ENCODE measurements around the gene PRDM12.
A peak's percentile ranks its signal among the peaks of the same experiment; 100 is the strongest.

Gene PRDM12

GRCh38 chr9:130639866-130640555, 24.4 kb upstream of the PRDM12 start:
- peaks cover 10% of the 10 kb centered on the region for H3K4me1 ChIP-seq (ENCODE audit: insufficient read depth, low read length, severe bottlenecking)
- no peaks in the 10 kb centered on the region for H3K27me3 ChIP-seq (ENCODE audit: insufficient read depth, low read length)
- no peaks in the 10 kb centered on the region for H3K9me2 ChIP-seq (ENCODE audit: low read depth, low read length)
- H3K9ac ChIP-seq (ENCODE audit: low read length): no peak overlapping the region
- H3K27ac ChIP-seq (ENCODE audit: low read depth, low read length, poor library complexity, severe bottlenecking): no peak overlapping the region
- H3K36me3 ChIP-seq (ENCODE audit: insufficient read depth, low read length): peaks cover 21% of the 10 kb centered on the region; the same call in 1 of the 2 replicates
- H3K79me2 ChIP-seq (ENCODE audit: insufficient read depth, low read length): no peaks in the 10 kb centered on the region
- no peaks in the 10 kb centered on the region for H4K20me1 ChIP-seq (ENCODE audit: insufficient read depth, low read length)
- no peak overlapping the region for H3K4me3 ChIP-seq (ENCODE audit: low read depth, low read length, poor library complexity, severe bottlenecking)
- H3K4me2 ChIP-seq (ENCODE audit: low read length): no peak overlapping the region
- no peak overlapping the region for H2AFZ ChIP-seq (ENCODE audit: low read length)
- H3F3A ChIP-seq (ENCODE audit: insufficient read depth, low read length): no peaks in the 10 kb centered on the region
- H3K9me3 ChIP-seq (ENCODE audit: low read length): no peaks in the 10 kb centered on the region
- no peak for TF ChIP-seq CTCF (IDR thresholded peaks at IDR 0.05; ENCODE audit: low read length)
- no peak for TF ChIP-seq EZH2 (IDR thresholded peaks at IDR 0.05; ENCODE audit: borderline replicate concordance, low read length)

GRCh38 chr9:130640681-130641080, 23.7 kb upstream of the PRDM12 start:
- Histone ChIP-seq H3K4me2 (ENCODE audit: low read length) (peak overlapping the region; percentile 9; the same call in 1 of the 2 replicates), H3K9me2 (ENCODE audit: low read depth, low read length) (no peaks in the 10 kb centered on the region), H3K36me3 (ENCODE audit: insufficient read depth, low read length) (peaks cover 15% of the 10 kb centered on the region; the same call in 1 of the 2 replicates), H2AFZ (ENCODE audit: low read length) (no peak overlapping the region), H3K4me1 (ENCODE audit: insufficient read depth, low read length, severe bottlenecking) (peaks cover 10% of the 10 kb centered on the region), H3K9me3 (ENCODE audit: low read length) (0 out of 2 replicates have a peak, but pooled peaks cover under 1% of the 10 kb centered on the region), H3K27ac (ENCODE audit: low read depth, low read length, poor library complexity, severe bottlenecking) (no peak overlapping the region), H3K4me3 (ENCODE audit: low read depth, low read length, poor library complexity, severe bottlenecking) (no peak overlapping the region), H4K20me1 (ENCODE audit: insufficient read depth, low read length) (no peaks in the 10 kb centered on the region), H3K27me3 (ENCODE audit: insufficient read depth, low read length) (no peaks in the 10 kb centered on the region), H3F3A (ENCODE audit: insufficient read depth, low read length) (no peaks in the 10 kb centered on the region), H3K79me2 (ENCODE audit: insufficient read depth, low read length) (no peaks in the 10 kb centered on the region), H3K9ac (ENCODE audit: low read length) (no peak overlapping the region)
- TF ChIP-seq CTCF (IDR thresholded peaks at IDR 0.05; ENCODE audit: low read length) (peak; percentile 52; the same call in 1 of the 2 replicates), EZH2 (IDR thresholded peaks at IDR 0.05; ENCODE audit: borderline replicate concordance, low read length) (no peak)

- Histone ChIP-seq H4K20me1 (ENCODE audit: insufficient read depth, low read length) (no peaks in the 10 kb centered on the region), H3K9me3 (ENCODE audit: low read length) (0 out of 2 replicates have a peak, but pooled peaks cover 3% of the 10 kb centered on the region), H3K79me2 (ENCODE audit: insufficient read depth, low read length) (no peaks in the 10 kb centered on the region), H3F3A (ENCODE audit: insufficient read depth, low read length) (no peaks in the 10 kb centered on the region), H3K27me3 (ENCODE audit: insufficient read depth, low read length) (no peaks in the 10 kb centered on the region), H3K27ac (ENCODE audit: low read depth, low read length, poor library complexity, severe bottlenecking) (no peak overlapping the region), H3K9ac (ENCODE audit: low read length) (no peak overlapping the region), H2AFZ (ENCODE audit: low read length) (no peak overlapping the region), H3K9me2 (ENCODE audit: low read depth, low read length) (no peaks in the 10 kb centered on the region), H3K4me1 (ENCODE audit: insufficient read depth, low read length, severe bottlenecking) (peaks cover 10% of the 10 kb centered on the region), H3K4me3 (ENCODE audit: low read depth, low read length, poor library complexity, severe bottlenecking) (no peak overlapping the region), H3K36me3 (ENCODE audit: insufficient read depth, low read length) (no peaks in the 10 kb centered on the region), H3K4me2 (ENCODE audit: low read length) (no peak overlapping the region)
- TF ChIP-seq EZH2 (IDR thresholded peaks at IDR 0.05; ENCODE audit: borderline replicate concordance, low read length): no peak
- no peak for TF ChIP-seq CTCF (IDR thresholded peaks at IDR 0.05; ENCODE audit: low read length)
Observed at GRCh38 chr9:130642926-130643325, 21.5 kb upstream of the PRDM12 start.

Data from OCI-LY1 (cell line).